Measurements from ENCODE around the gene TMEM151A. TPM values are rescaled to one million over a fixed set of nuclear protein-coding genes. Genes with fewer than 3 reads are reported as not detected.
"Not testable (repeated sequence)": the region's sequence is repeated elsewhere in the genome, so short reads cannot be mapped to it uniquely, and the experiment has no call there.

Gene TMEM151A
- polyA plus RNA-seq, 3 donors: 0.13 TPM; not detected in 2

- no peak for DNase-seq
Observed at GRCh38 chr11:66267039-66267378, 24.7 kb upstream of the TMEM151A start.

GRCh38 chr11:66267379-66268243, 24.1 kb upstream of the TMEM151A start:
- peak; percentile 91 for DNase-seq

GRCh38 chr11:66268244-66268951, 23.3 kb upstream of the TMEM151A start, which contains the start of gene RAB1B:
Gene RAB1B, plus strand, starts transcription at chr11:66268639. Its CDS starts 41 bp downstream, at chr11:66268680.
- peak; percentile 100 for DNase-seq

GRCh38 chr11:66268952-66269905, 22.5 kb upstream of the TMEM151A start:
- DNase-seq: no peak

- DNase-seq: no peak
Observed at GRCh38 chr11:66271816-66272215, 19.9 kb upstream of the TMEM151A start.

- DNase-seq: no peak
Observed at GRCh38 chr11:66272596-66272995, 19.1 kb upstream of the TMEM151A start.

GRCh38 chr11:66274219-66274618, 17.5 kb upstream of the TMEM151A start:
- no peak for DNase-seq

- DNase-seq: no peak
Observed at GRCh38 chr11:66275396-66275795, 16.3 kb upstream of the TMEM151A start.

- no peak for DNase-seq
Observed at GRCh38 chr11:66275984-66276612, 15.6 kb upstream of the TMEM151A start.

GRCh38 chr11:66276619-66277018, 15.1 kb upstream of the TMEM151A start:
- DNase-seq: not testable (repeated sequence)

GRCh38 chr11:66277064-66277463, 14.6 kb upstream of the TMEM151A start:
- not testable (repeated sequence) for DNase-seq

- no peak for DNase-seq
Observed at GRCh38 chr11:66277471-66278362, 14.0 kb upstream of the TMEM151A start, which contains the start of gene CNIH2. Gene CNIH2, plus strand, starts transcription at chr11:66278175. Its CDS starts 282 bp downstream, at chr11:66278457.

GRCh38 chr11:66278363-66279091, 13.2 kb upstream of the TMEM151A start:
- no peak for DNase-seq

- DNase-seq: no peak
Observed at GRCh38 chr11:66279092-66279734, 12.5 kb upstream of the TMEM151A start.

- no peak for DNase-seq
Observed at GRCh38 chr11:66280428-66280827, 11.3 kb upstream of the TMEM151A start.

- no peak for DNase-seq
Observed at GRCh38 chr11:66281001-66281400, 10.7 kb upstream of the TMEM151A start.

GRCh38 chr11:66281776-66282467, 9.8 kb upstream of the TMEM151A start:
- DNase-seq: no peak

Measured in renal pelvis (tissue), 4 donors.